Small intestine (tissue), 7 donors: ENCODE data around the gene TNFRSF25. TPM values are rescaled to one million over a fixed set of nuclear protein-coding genes. Genes with fewer than 3 reads are reported as not detected.

Experiments
- DNase-seq, 2 donors: peaks; one replicate each; pipeline versions ENCODE4 v3.0.0 to v3.0.0-alpha.2; 2013
- FAIRE-seq: peaks from 2 replicates; lab custom pipeline; 2012; peaks lifted over from hg19 to GRCh38; lab: Jason Lieb, UNC
- H3K27ac ChIP-seq, 3 donors: one replicate each; pipeline ENCODE4 v1.5.1; 2013; ENCODE audit warnings: low read length in 2 of 3, mild to moderate bottlenecking in 2 of 3, control low read depth in 1 of 3, inconsistent platforms in 1 of 3, low read depth in 1 of 3, moderate library complexity in 1 of 3
- H3K27me3 ChIP-seq, 3 donors: one replicate each; pipeline ENCODE4 v1.6.1; 2013; ENCODE audit warnings: low read length in 3 of 3, inconsistent platforms in 1 of 3; ENCODE audit not compliant: control insufficient read depth in 3 of 3, insufficient read depth in 3 of 3
- H3K36me3 ChIP-seq, 3 donors: one replicate each; pipeline ENCODE4 v1.6.1; 2013; ENCODE audit warnings: low read length in 3 of 3, inconsistent platforms in 1 of 3, low read depth in 1 of 3, mild to moderate bottlenecking in 1 of 3, moderate library complexity in 1 of 3; ENCODE audit not compliant: control insufficient read depth in 3 of 3, insufficient read depth in 2 of 3
- H3K4me1 ChIP-seq, 3 donors: one replicate each; pipeline ENCODE4 v1.6.1; 2013; ENCODE audit warnings: low read length in 2 of 3, inconsistent platforms in 1 of 3, low read depth in 1 of 3, mild to moderate bottlenecking in 1 of 3, moderate library complexity in 1 of 3; ENCODE audit not compliant: control insufficient read depth in 3 of 3, insufficient read depth in 2 of 3
- H3K4me3 ChIP-seq, 3 donors: one replicate each; pipeline ENCODE4 v1.5.1; 2013; ENCODE audit warnings: low read length in 3 of 3, control low read depth in 1 of 3, inconsistent platforms in 1 of 3, low read depth in 1 of 3, mild to moderate bottlenecking in 1 of 3, moderate library complexity in 1 of 3
- H3K9me3 ChIP-seq, 2 donors: one replicate each; pipeline ENCODE4 v1.6.1; 2013; ENCODE audit warnings: low read depth in 1 of 2, low read length in 1 of 2; ENCODE audit not compliant: control insufficient read depth in 2 of 2, insufficient read depth in 1 of 2
- WGBS, 3 donors: extraction: QIAGEN DNeasy Blood & Tissue Kit; methylation state at CpG; one replicate each; pipeline ENCODE4 v1.1.7; 2013; 5-methylcytosine and 5-hydroxymethylcytosine counted together
- polyA plus RNA-seq, 4 donors: library from polyadenylated mRNA; stranded (reverse) in 3 of 4; unstranded in 1 of 4; fragments of 200-250 nt in 3 of 4; fragments of 120-200 nt in 1 of 4; gene quantifications; one replicate each; pipeline versions ENCODE4 v1.2.1 to v1.2.3, GENCODE V29; 2013
- donor health status: healthy with polysubstance abuse.
- donor health status: control.
- donor health status: control.
- donor health status: Bipolar disorder and iron deficiency.
- donor health status: healthy.

The TNFRSF25 gene
- polyA plus RNA-seq, 4 donors, result 23.0 to 52.7 (median 33.2) TPM

DNA sequence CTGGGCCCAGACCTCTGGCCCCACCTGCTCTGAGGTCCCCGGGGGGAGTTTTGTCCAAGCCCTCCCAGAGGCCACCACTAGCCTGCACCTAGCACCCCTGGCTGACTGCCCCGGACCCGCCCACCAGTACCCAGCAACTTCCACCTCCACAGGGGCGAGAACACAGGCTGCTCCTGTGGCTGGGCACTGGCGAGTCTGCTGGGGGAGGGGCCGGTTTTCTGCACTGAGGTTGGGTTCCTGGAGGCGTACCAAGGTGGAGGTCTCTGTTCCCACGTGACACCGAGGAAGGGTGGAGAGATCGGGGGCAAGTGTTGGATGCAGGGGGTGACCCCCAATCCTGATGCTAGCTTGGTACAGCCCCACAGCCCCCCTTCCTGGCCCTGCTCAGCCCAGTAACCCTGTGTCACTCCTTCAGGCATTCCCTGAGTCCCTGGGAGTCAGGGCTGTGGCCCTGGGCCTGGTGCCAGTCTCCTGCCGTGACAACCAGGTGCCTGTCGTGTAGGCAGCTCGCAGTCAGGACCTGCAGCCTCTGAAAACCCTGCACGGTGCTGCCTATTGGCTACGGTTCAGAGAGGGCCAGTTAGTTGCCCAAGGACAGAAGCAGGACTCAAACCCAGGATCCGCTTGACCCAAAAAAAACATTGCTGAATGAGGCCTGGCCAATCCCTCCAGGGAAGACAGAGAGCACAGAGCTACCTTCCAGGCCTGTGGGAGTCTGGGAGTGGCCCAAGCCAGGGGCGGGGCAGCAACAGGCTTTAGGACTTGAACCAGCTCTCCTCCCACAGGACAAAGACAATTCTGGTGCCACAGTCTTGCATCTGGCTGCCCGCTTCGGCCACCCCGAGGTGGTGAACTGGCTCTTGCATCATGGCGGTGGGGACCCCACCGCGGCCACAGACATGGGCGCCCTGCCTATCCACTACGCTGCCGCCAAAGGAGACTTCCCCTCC, 38.3 kb downstream of the TNFRSF25 start:
- Histone ChIP-seq H3K27me3 (peaks cover 0 to 47% (median 22%) of the 10 kb centered on the region in 3 donors), H3K9me3 (no peaks in the 10 kb centered on the region), H3K4me1 (peaks cover 0 to 9% (median 2%) of the 10 kb centered on the region in 3 donors), H3K4me3 (no peak overlapping the region), H3K36me3 (no peaks in the 10 kb centered on the region), H3K27ac (no peak overlapping the region)
- WGBS, 3 donors, result 30 to 67% (median 50%) methylated on average over 24 to 26 of the region's 26 CpGs
- DNase-seq, result peak in 1 of 2 donors; percentile 60
- FAIRE-seq, result no peak

DNA sequence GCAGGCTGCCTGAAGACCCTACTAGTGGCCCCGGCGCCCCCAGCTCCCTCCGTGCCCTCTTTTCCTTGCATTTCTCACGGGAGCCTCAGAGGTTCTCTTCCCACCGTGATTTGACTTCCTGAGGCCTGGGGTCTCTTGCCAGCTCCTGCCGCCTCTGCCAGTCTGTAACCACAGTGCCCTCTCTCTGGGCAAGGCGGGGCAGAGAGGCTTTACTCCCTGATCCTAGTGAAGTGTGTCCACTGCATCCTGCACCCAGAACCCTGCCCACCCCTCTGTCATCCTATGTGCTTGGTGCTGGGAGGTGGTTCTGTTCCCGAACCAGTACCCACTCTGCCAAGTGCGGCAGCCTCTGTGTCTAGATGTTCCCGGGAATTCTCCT, 39.0 kb downstream of the TNFRSF25 start:
- DNase-seq (no peak), FAIRE-seq (no peak)
- Histone ChIP-seq H3K4me3 (no peak overlapping the region), H3K4me1 (peaks cover 0 to 9% (median 2%) of the 10 kb centered on the region in 3 donors), H3K36me3 (no peaks in the 10 kb centered on the region), H3K9me3 (no peaks in the 10 kb centered on the region), H3K27ac (no peak overlapping the region), H3K27me3 (peaks cover 0 to 54% (median 22%) of the 10 kb centered on the region in 3 donors)
- 68 to 84% (median 76%) methylated on average over 10 of the region's 10 CpGs for WGBS, 3 donors

GRCh38 chr1:6426277-6426971, 39.5 kb downstream of the TNFRSF25 start:
- WGBS, 3 donors, result 59 to 82% (median 75%) methylated on average over 9 of the region's 9 CpGs
- Histone ChIP-seq H3K27ac (no peak overlapping the region), H3K4me3 (no peak overlapping the region), H3K36me3 (no peaks in the 10 kb centered on the region), H3K4me1 (peaks cover 0 to 9% (median 2%) of the 10 kb centered on the region in 3 donors), H3K9me3 (no peaks in the 10 kb centered on the region), H3K27me3 (peaks cover 0 to 59% (median 22%) of the 10 kb centered on the region in 3 donors)
- FAIRE-seq (no peak), DNase-seq (no peak)

GRCh38 chr1:6425658-6426057, 40.3 kb downstream of the TNFRSF25 start:
- no peaks in the 10 kb centered on the region for H3K36me3 ChIP-seq
- DNase-seq (no peak), FAIRE-seq (no peak)
- peaks cover 3 to 62% (median 28%) of the 10 kb centered on the region in 3 donors for H3K27me3 ChIP-seq
- H3K4me3 ChIP-seq, result no peak overlapping the region
- 63 to 78% (median 72%) methylated on average over 6 of the region's 6 CpGs for WGBS, 3 donors
- no peaks in the 10 kb centered on the region for H3K9me3 ChIP-seq
- H3K27ac ChIP-seq, result no peak overlapping the region
- H3K4me1 ChIP-seq, result peaks cover 0 to 13% (median 2%) of the 10 kb centered on the region in 3 donors

DNA sequence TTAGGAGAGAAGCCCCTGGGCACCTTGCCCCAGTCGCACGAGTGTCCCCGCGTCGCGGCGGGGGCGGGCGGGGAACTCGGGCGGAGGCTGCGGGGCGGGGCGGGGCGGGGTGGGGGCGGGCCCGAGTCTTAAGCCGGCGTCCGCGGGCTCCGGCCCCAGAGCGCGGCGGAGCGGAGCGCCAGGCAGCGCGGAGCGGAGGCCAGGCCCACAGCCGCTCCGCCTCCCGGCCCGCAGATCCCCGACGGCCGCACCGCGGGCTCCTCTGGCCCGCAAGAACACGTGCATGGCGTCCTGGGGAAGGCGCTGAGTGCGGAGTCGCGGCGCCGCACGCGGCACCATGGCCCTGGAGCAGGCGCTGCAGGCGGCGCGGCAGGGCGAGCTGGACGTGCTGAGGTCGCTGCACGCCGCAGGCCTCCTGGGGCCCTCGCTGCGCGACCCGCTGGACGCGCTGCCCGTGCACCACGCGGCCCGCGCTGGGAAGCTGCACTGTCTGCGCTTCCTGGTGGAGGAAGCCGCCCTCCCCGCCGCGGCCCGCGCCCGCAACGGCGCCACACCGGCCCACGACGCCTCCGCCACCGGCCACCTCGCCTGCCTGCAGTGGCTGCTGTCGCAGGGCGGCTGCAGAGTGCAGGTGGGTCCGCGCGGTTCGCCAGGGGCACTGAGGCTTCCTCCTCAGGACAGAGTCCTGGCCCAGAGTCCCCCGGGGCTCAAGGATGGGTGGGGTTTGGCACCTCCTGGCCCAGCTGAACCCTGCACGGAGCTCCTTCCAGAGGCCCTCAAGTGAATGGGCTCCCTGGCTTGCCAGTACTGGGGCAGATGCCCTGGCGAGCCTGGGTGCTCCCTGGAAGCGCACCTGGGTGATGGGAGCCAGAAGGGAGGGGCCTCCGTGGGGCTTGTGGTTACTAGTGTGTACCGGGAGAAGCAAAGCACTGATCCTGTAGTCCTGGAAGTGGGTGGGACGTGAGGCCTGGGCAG, 41.1 kb downstream of the TNFRSF25 start, which contains the start of gene ESPN:
Gene ESPN, plus strand, starts transcription at position 158 of the 975 bp plus-strand sequence. Its CDS starts 180 bp downstream, at position 338.
- FAIRE-seq (no peak), DNase-seq (peak; percentile 42 to 51)
- H3K4me1 ChIP-seq, result peaks cover 1 to 19% (median 2%) of the 10 kb centered on the region in 3 donors
- H3K27me3 ChIP-seq, result peaks cover 6 to 66% (median 32%) of the 10 kb centered on the region in 3 donors
- H3K27ac ChIP-seq, result no peak within 1 kb of the TSS
- no peaks in the 10 kb centered on the region for H3K36me3 ChIP-seq
- no peaks in the 10 kb centered on the region for H3K9me3 ChIP-seq
- WGBS, 3 donors, result 1 to 4% (median 2%) methylated on average over 52 to 99 of the region's 99 CpGs
- peak within 1 kb of the TSS in 1 of 3 donors; percentile 35 for H3K4me3 ChIP-seq

DNA sequence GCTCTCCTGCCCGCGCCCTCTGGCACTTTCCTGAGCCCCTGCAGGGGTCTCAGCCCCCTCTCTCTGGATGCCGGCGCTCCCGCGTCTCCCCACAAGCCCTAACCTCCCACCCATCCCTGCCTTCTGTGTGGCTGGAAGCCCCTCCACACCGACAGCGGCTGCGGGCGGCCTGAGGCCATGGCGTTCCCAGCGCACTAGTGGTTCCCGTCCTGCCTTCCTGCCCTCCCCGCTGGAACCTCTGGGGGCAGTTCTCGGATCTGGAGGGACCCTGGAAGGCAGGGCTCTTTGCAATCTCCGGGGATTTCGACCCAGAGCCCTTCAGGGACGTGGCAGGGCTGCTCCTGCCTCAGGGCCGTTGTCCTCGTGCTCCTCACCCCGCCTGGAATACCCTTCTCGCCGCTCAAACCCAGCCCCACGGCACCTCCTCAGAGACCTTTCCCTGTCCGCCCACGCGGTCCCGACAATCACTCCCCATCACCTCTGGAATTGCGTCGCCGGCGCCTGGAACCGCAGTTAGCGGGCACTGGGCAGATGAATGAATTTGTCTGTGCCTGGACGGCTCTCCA, 41.9 kb downstream of the TNFRSF25 start:
- WGBS, 3 donors, result 6 to 8% (median 8%) methylated on average over 35 of the region's 35 CpGs
- Histone ChIP-seq H3K36me3 (no peaks in the 10 kb centered on the region), H3K27ac (no peak overlapping the region), H3K9me3 (no peaks in the 10 kb centered on the region), H3K4me3 (no peak overlapping the region), H3K4me1 (peaks cover 2 to 21% (median 4%) of the 10 kb centered on the region in 3 donors), H3K27me3 (peaks cover 7 to 72% (median 32%) of the 10 kb centered on the region in 3 donors)
- DNase-seq (peak in 1 of 2 donors; percentile 22), FAIRE-seq (no peak)

DNA sequence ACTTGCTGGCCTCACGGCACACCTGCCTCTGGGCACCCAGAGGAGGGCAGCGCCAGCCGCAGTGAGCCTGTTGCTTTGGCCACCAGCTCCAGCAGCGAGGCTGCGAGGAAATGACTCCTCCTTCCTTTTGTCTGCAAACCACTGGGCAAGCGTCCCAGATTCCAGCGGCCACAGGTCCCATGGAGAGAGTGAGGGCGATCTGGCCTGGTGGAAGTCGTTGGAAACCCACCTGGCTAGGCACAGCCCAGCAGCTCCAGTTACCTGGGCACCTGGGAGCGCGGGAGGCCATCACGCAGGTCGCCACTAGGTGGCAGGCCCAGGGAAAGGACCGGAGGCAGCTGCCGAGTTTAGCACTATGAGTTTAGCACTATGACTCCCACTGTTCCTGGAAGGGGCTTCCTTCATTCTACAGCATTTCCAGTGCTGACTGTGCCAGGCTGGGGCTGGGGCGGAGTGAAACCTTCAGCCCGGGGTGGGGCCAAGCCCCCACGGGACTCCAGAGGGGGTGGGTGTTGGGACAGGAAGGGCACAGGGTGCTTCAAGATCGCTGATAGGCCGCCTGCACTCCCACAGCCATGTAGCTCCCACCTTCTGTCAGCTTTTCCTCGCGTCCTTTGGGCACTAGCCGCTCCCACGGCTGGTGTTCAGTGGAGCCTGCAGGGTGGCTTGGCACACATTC, 42.5 kb downstream of the TNFRSF25 start:
- WGBS, 3 donors, result 2 to 10% (median 6%) methylated on average over 22 to 24 of the region's 24 CpGs
- H3K9me3 ChIP-seq, result no peaks in the 10 kb centered on the region
- H3K4me1 ChIP-seq, result peaks cover 4 to 25% (median 5%) of the 10 kb centered on the region in 3 donors
- H3K36me3 ChIP-seq, result no peaks in the 10 kb centered on the region
- H3K27me3 ChIP-seq, result peaks cover 7 to 79% (median 38%) of the 10 kb centered on the region in 3 donors
- no peak overlapping the region for H3K4me3 ChIP-seq
- no peak for FAIRE-seq
- H3K27ac ChIP-seq, result no peak overlapping the region
- DNase-seq, result peak; percentile 74 to 82
